H1 (cell line): ENCODE data around the gene ABCD4. TPM values are rescaled to one million over a fixed set of nuclear protein-coding genes. Genes with fewer than 3 reads are reported as not detected.

Experiments used
- CTCF ChIA-PET: fragments of 300-600 bp; sonication (Branson Sonifier 250); formaldehyde crosslinking; loops from one replicate; lab custom pipeline; 2021; ENCODE audit not compliant: partially characterized antibody; lab: Charles Lee
- POLR2A ChIA-PET: fragments of 300-600 bp; sonication (Branson Sonifier 250); formaldehyde crosslinking; loops from one replicate; lab custom pipeline; 2021; ENCODE audit warnings: inconsistent platforms; ENCODE audit not compliant: partially characterized antibody; lab: Charles Lee
- DNase-seq, 2 experiments: peaks; one replicate each; pipeline versions ENCODE4 v3.0.0 to v3.0.0-alpha.2; 2010 to 2022; ENCODE audit warnings: low spot score in 2 of 2, low read depth in 1 of 2, mixed read lengths in 1 of 2
- FAIRE-seq: peaks from 2 replicates; lab custom pipeline; 2011; peaks lifted over from hg19 to GRCh38; lab: Jason Lieb, UNC
- H2AFZ ChIP-seq: 2 replicates; pipeline ENCODE4 v1.8.1; 2012; ENCODE audit warnings: low read length, inconsistent platforms
- H2AK5ac ChIP-seq: 2 replicates; pipeline ENCODE4 v1.6.1; 2013; ENCODE audit warnings: low read depth, low read length
- H2BK120ac ChIP-seq: replicated peaks from 2 replicates; pipeline ENCODE3; 2013; ENCODE audit warnings: low read depth, low read length, inconsistent platforms
- H2BK12ac ChIP-seq: 2 replicates; pipeline ENCODE4 v1.6.1; 2013; ENCODE audit warnings: low read depth, low read length
- H2BK15ac ChIP-seq: 2 replicates; pipeline ENCODE4 v1.6.1; 2013; ENCODE audit warnings: low read length
- H2BK20ac ChIP-seq: 2 replicates; pipeline ENCODE4 v1.6.1; 2013; ENCODE audit warnings: low read length
- H2BK5ac ChIP-seq: 2 replicates; pipeline ENCODE4 v1.6.1; 2013; ENCODE audit warnings: low read depth, low read length
- H3K14ac ChIP-seq: 2 replicates; pipeline ENCODE4 v1.6.1; 2013; ENCODE audit warnings: inconsistent platforms; ENCODE audit not compliant: insufficient read length
- H3K18ac ChIP-seq: 2 replicates; pipeline ENCODE4 v1.6.1; 2013; ENCODE audit warnings: low read length; ENCODE audit errors: extremely low read depth
- H3K23ac ChIP-seq: 2 replicates; pipeline ENCODE4 v1.6.1; 2013; ENCODE audit warnings: inconsistent platforms; ENCODE audit not compliant: insufficient read length
- H3K23me2 ChIP-seq: 2 replicates; pipeline ENCODE4 v1.6.1; 2013; ENCODE audit warnings: low read depth, low read length
- H3K27ac ChIP-seq: 2 replicates; pipeline ENCODE4 v1.6.1; 2011; ENCODE audit warnings: low read depth, low read length, inconsistent platforms
- H3K27me3 ChIP-seq, 4 experiments: replicated peaks in 1 of 4; 1 replicate in 1 of 4; 2 replicates in 3 of 4; pipeline versions ENCODE4 v1.6.1 to v1.8.1; 2011 to 2013; ENCODE audit warnings: low read length in 3 of 4, mild to moderate bottlenecking in 3 of 4, inconsistent platforms in 2 of 4, mixed read lengths in 2 of 4, moderate library complexity in 1 of 4; ENCODE audit not compliant: control insufficient read depth in 3 of 4, insufficient read depth in 3 of 4; ENCODE audit errors: extremely low read depth in 1 of 4
- H3K36me3 ChIP-seq, 4 experiments: 2 replicates each; pipeline versions ENCODE4 v1.6.1 to v1.8.1; 2011 to 2013; ENCODE audit warnings: mild to moderate bottlenecking in 4 of 4, low read length in 3 of 4, moderate library complexity in 2 of 4, control low read depth in 1 of 4, inconsistent platforms in 1 of 4; ENCODE audit not compliant: insufficient read depth in 4 of 4, control insufficient read depth in 2 of 4
- H3K4ac ChIP-seq: replicated peaks from 2 replicates; pipeline ENCODE3; 2013; ENCODE audit warnings: low read length, low read depth, mixed read lengths, inconsistent platforms; ENCODE audit not compliant: insufficient read length
- H3K4me1 ChIP-seq, 4 experiments: replicated peaks in 1 of 4; 1 replicate in 1 of 4; 2 replicates in 3 of 4; pipeline versions ENCODE4 v1.6.1 to v1.8.1; 2011 to 2013; ENCODE audit warnings: low read length in 3 of 4, inconsistent platforms in 2 of 4, mixed read lengths in 1 of 4; ENCODE audit not compliant: insufficient read depth in 4 of 4, control insufficient read depth in 3 of 4
- H3K4me2 ChIP-seq, 2 experiments: 2 replicates each; pipeline versions ENCODE4 v1.6.1 to v1.8.1; 2011 to 2013; ENCODE audit warnings: low read depth in 2 of 2, low read length in 2 of 2, control low read depth in 1 of 2, inconsistent platforms in 1 of 2, mild to moderate bottlenecking in 1 of 2; ENCODE audit not compliant: insufficient read depth in 1 of 2
- H3K4me3 ChIP-seq, 4 experiments: fragments of 200-600, 300-600 bp in 1 of 4; sonication (generic), shearing (Covaris generic), sonication (Bioruptor Twin) in 1 of 4; 2 replicates each; pipeline versions ENCODE4 v1.5.1 to v1.8.1; 2011 to 2016; ENCODE audit warnings: low read length in 4 of 4, low read depth in 3 of 4, control low read depth in 2 of 4, inconsistent platforms in 2 of 4, mild to moderate bottlenecking in 2 of 4, mixed read lengths in 1 of 4, moderate library complexity in 1 of 4; ENCODE audit not compliant: insufficient read depth in 2 of 4; ENCODE audit errors: extremely low read depth in 1 of 4
- H3K56ac ChIP-seq: replicated peaks from 2 replicates; pipeline ENCODE3; 2013; ENCODE audit warnings: low read depth, mild to moderate bottlenecking, mixed read lengths, low read length, inconsistent platforms; ENCODE audit not compliant: insufficient read length
- H3K79me1 ChIP-seq: 2 replicates; pipeline ENCODE4 v1.6.1; 2013; ENCODE audit warnings: low read depth, low read length, control low read depth
- H3K79me2 ChIP-seq, 2 experiments: 2 replicates each; pipeline versions ENCODE4 v1.6.1 to v1.8.1; 2012 to 2013; ENCODE audit warnings: low read length in 2 of 2, mild to moderate bottlenecking in 2 of 2, inconsistent platforms in 1 of 2; ENCODE audit not compliant: insufficient read depth in 2 of 2, control insufficient read depth in 1 of 2
- H3K9ac ChIP-seq, 4 experiments: replicated peaks in 1 of 4; 1 replicate in 1 of 4; 2 replicates in 3 of 4; pipeline versions ENCODE4 v1.6.1 to v1.8.1; 2011 to 2013; ENCODE audit warnings: low read depth in 3 of 4, low read length in 3 of 4, control low read depth in 2 of 4, mild to moderate bottlenecking in 2 of 4, moderate library complexity in 2 of 4, inconsistent platforms in 1 of 4; ENCODE audit errors: extremely low read depth in 1 of 4
- H3K9me3 ChIP-seq, 2 experiments: 2 replicates each; pipeline versions ENCODE4 v1.6.1 to v1.8.1; 2012 to 2013; ENCODE audit warnings: mild to moderate bottlenecking in 2 of 2, moderate library complexity in 2 of 2, control low read depth in 1 of 2, inconsistent platforms in 1 of 2, low read depth in 1 of 2, low read length in 1 of 2, mixed read lengths in 1 of 2; ENCODE audit not compliant: insufficient read depth in 2 of 2
- H4K20me1 ChIP-seq, 2 experiments: replicated peaks in 1 of 2; 2 replicates each; pipeline versions ENCODE3 to v1.8.1; 2011 to 2013; ENCODE audit warnings: inconsistent platforms in 2 of 2, low read length in 2 of 2, mild to moderate bottlenecking in 1 of 2; ENCODE audit not compliant: insufficient read depth in 2 of 2, control insufficient read depth in 1 of 2
- H4K5ac ChIP-seq: 2 replicates; pipeline ENCODE4 v1.6.1; 2013; ENCODE audit warnings: low read length, low read depth, mixed read lengths, inconsistent platforms; ENCODE audit not compliant: insufficient read length
- H4K8ac ChIP-seq: 2 replicates; pipeline ENCODE4 v1.8.0; 2013; ENCODE audit warnings: mild to moderate bottlenecking, moderate library complexity, low read length, inconsistent platforms; ENCODE audit not compliant: insufficient read depth; ENCODE audit errors: extremely low read depth
- H4K91ac ChIP-seq: replicated peaks from 2 replicates; pipeline ENCODE3; 2013; ENCODE audit warnings: low read length, mixed read lengths, inconsistent platforms; ENCODE audit not compliant: insufficient read length
- ASH2L ChIP-seq: fragments of 200-600, 300-600 bp; sonication (generic); IDR thresholded peaks from one replicate; pipeline ENCODE4 v1.7.1; 2017; ENCODE audit warnings: low read length
- KDM4A ChIP-seq: IDR thresholded peaks from one replicate; pipeline ENCODE4 v1.7.1; 2012; ENCODE audit warnings: low read depth, mild to moderate bottlenecking, moderate library complexity, low read length, inconsistent platforms; ENCODE audit not compliant: severe bottlenecking
- WGBS, 2 experiments: shearing (Covaris generic) in 1 of 2; methylation state at CpG; one replicate each; pipeline versions ENCODE4 v1.1.6 to v1.1.7; 2013 to 2015; ENCODE audit warnings: low lambda C conversion rate in 2 of 2, mixed read lengths in 2 of 2, inconsistent platforms in 1 of 2, low coverage in 1 of 2, missing lambda C conversion rate in 1 of 2; ENCODE audit not compliant: insufficient replicate concordance in 2 of 2, insufficient coverage in 1 of 2, insufficient read length in 1 of 2; ENCODE audit errors: extremely low coverage in 1 of 2, missing lambda C conversion rate in 1 of 2; 5-methylcytosine and 5-hydroxymethylcytosine counted together
- polyA plus RNA-seq, 7 experiments: library from polyadenylated mRNA; depleted of rRNA in 3 of 7; stranded (reverse) in 5 of 7; unstranded in 2 of 7; fragments of >200 nt in 5 of 7; fragments of 200-250 nt in 2 of 7; gene quantifications; 1 replicate in 5 of 7; 2 replicates in 1 of 7; 4 replicates in 1 of 7; pipeline versions ENCODE4 v1.2.1 to v1.2.3, GENCODE V29; 2011 to 2013; ENCODE audit warnings: missing spikeins in 2 of 7, mixed read lengths in 2 of 7
- total RNA-seq: library from RNA; stranded (reverse); fragmentation: NEBNext Ultra II Directional; extraction: Animal tissue kit (Norgen Biotek cat#: 25700); gene quantifications from 2 replicates; pipeline ENCODE4 v1.2.1, GENCODE V29; 2021

The ABCD4 gene
- total and polyA plus RNA-seq, 2 of the 8 experiments (the other 6 are each of a cell fraction or from before 2014, with no cell fraction given) = 47.9 to 97.7 TPM

- Histone ChIP-seq H3K23me2 (peaks cover 5% of the 10 kb centered on the region; the same call in 1 of the 2 replicates), H3K4me3 (no peak overlapping the region), H3K56ac (no peak overlapping the region), H4K20me1 (peaks cover 0 to 2% of the 10 kb centered on the region in 2 experiments), H3K79me1 (no peaks in the 10 kb centered on the region; the same call in 1 of the 2 replicates), H3K36me3 (no peaks in the 10 kb centered on the region), H3K27ac (no peak overlapping the region), H3K4me2 (0 out of 4 replicates have a peak overlapping the region, but pooled peaks of 1 of the 2 experiments have one; percentile 2), H3K27me3 (peaks cover 21 to 40% (median 31%) of the 10 kb centered on the region in 4 experiments), H2BK5ac (no peak overlapping the region), H3K4ac (no peak overlapping the region), H4K5ac (no peak overlapping the region), H3K4me1 (peaks cover 4 to 18% (median 9%) of the 10 kb centered on the region in 4 experiments), H3K18ac (no peak overlapping the region), H3K14ac (no peak overlapping the region), H3K79me2 (no peaks in the 10 kb centered on the region), H2AFZ (no peak overlapping the region), H2AK5ac (no peak overlapping the region), H4K8ac (no peak overlapping the region), H4K91ac (no peak overlapping the region), H3K9me3 (no peaks in the 10 kb centered on the region), H2BK15ac (no peak overlapping the region), H2BK20ac (no peak overlapping the region), H3K9ac (no peak overlapping the region), H3K23ac (no peak overlapping the region), H2BK12ac (peak overlapping the region; percentile 35; the same call in 1 of the 2 replicates), H2BK120ac (no peak overlapping the region)
- FAIRE-seq (no peak), DNase-seq (no peak)
- TF ChIP-seq KDM4A (no peak), ASH2L (no peak)
- 73% methylated on average over 8 of the region's 8 CpGs; no CpG with 5 or more reads in 1 of the 2 experiments for WGBS, 2 experiments
- ChIA-PET CTCF (interaction anchor here (0.6 to 12.4 kb wide), 20 partner anchors 11 to 233 kb away, joined by 3 to 139 read pairs (median 5); no protein-coding TSS in a partner anchor), POLR2A (interaction anchor here (1.0 to 1.7 kb wide), 2 partner anchors 17 to 475 kb away, joined by 3 read pairs; no protein-coding TSS in a partner anchor)
These were observed 56.2 kb downstream of the ABCD4 start for GRCh38 chr14:74246542-74246941.
